GM19043 (cell line): ENCODE results near the gene TSPAN4.

ENCODE experiments used
- ATAC-seq: cut with Tn5 transposase; IDR thresholded peaks from one replicate; pipeline ENCODE4 v1.9.1; 2021; ENCODE audit warnings: low read depth; ENCODE audit not compliant: unreplicated experiment

Gene TSPAN4

GRCh38 chr11:877565-877964 lies 34.9 kb downstream of the TSPAN4 start:
- no peak for ATAC-seq

- ATAC-seq = no peak
These were observed 37.8 kb downstream of the TSPAN4 start for GRCh38 chr11:880447-880846.

- ATAC-seq = no peak
These were observed 39.9 kb downstream of the TSPAN4 start for GRCh38 chr11:882596-882995.

GRCh38 chr11:883527-883926 lies 40.9 kb downstream of the TSPAN4 start:
- ATAC-seq = no peak

GRCh38 chr11:884578-885070 lies 42.0 kb downstream of the TSPAN4 start:
- ATAC-seq = no peak

GRCh38 chr11:886568-886967 lies 43.9 kb downstream of the TSPAN4 start:
- ATAC-seq = no peak

GRCh38 chr11:887589-887988 lies 44.9 kb downstream of the TSPAN4 start:
- no peak for ATAC-seq

GRCh38 chr11:888310-889212 lies 45.9 kb downstream of the TSPAN4 start:
- ATAC-seq = no peak

- no peak for ATAC-seq
These were observed 46.6 kb downstream of the TSPAN4 start for GRCh38 chr11:889257-889656.

- ATAC-seq = no peak
These were observed 47.2 kb downstream of the TSPAN4 start for GRCh38 chr11:889687-890475.

GRCh38 chr11:890794-891540 lies 48.3 kb downstream of the TSPAN4 start:
- ATAC-seq = no peak

- no peak for ATAC-seq
These were observed 50.5 kb downstream of the TSPAN4 start for GRCh38 chr11:893008-893654.

- ATAC-seq = no peak
These were observed 52.0 kb downstream of the TSPAN4 start for GRCh38 chr11:894575-895201.

GRCh38 chr11:895331-896110 lies 52.9 kb downstream of the TSPAN4 start:
- no peak for ATAC-seq

GRCh38 chr11:897253-898142 lies 54.8 kb downstream of the TSPAN4 start:
- ATAC-seq = no peak

GRCh38 chr11:898143-898511 lies 55.5 kb downstream of the TSPAN4 start:
- ATAC-seq = no peak

- ATAC-seq = no peak
These were observed 56.0 kb downstream of the TSPAN4 start for GRCh38 chr11:898540-899190.

GRCh38 chr11:899724-900123 lies 57.1 kb downstream of the TSPAN4 start:
- no peak for ATAC-seq
